Measurements from ENCODE around the gene KRTAP5-6. TPM values are rescaled to one million over a fixed set of nuclear protein-coding genes. Genes with fewer than 3 reads are reported as not detected.

KRTAP5-6 gene
- total and polyA plus RNA-seq, 2 donors (not counting 1 experiment from before 2014, with no cell fraction given): not detected

GRCh38 chr11:1652442-1652770 lies 44.6 kb upstream of the KRTAP5-6 start:
- Histone ChIP-seq H3K4me1 (ENCODE audit: control insufficient read depth in 2 of 2, insufficient read depth in 2 of 2, low read length in 2 of 2) (peaks cover 0 to 6% of the 10 kb centered on the region in 2 donors), H3K9me3 (ENCODE audit: control extremely low read depth in 1 of 3, control insufficient read depth in 2 of 3, insufficient read depth in 1 of 3, low read length in 2 of 3) (no peaks in the 10 kb centered on the region), H2AFZ (ENCODE audit: insufficient read depth, low read depth, low read length, poor library complexity, severe bottlenecking) (no peak overlapping the region), H4K20me1 (ENCODE audit: control insufficient read depth, insufficient read depth, low read length, poor library complexity, severe bottlenecking) (no peaks in the 10 kb centered on the region), H3K27ac (ENCODE audit: low read length in 2 of 2) (no peak overlapping the region), H3K4me2 (replicated peaks; ENCODE audit: low read depth, low read length, poor library complexity, severe bottlenecking) (no peak overlapping the region), H3K36me3 (replicated peaks in 1 of 2; ENCODE audit: control extremely low read depth in 1 of 2, control insufficient read depth in 1 of 2, extremely low read depth in 1 of 2, insufficient read depth in 2 of 2, low read length in 1 of 2) (no peaks in the 10 kb centered on the region), H3K4me3 (ENCODE audit: control extremely low read depth in 1 of 5, extremely low read depth in 1 of 5, insufficient read depth in 1 of 5, low read depth in 2 of 5, low read length in 4 of 5) (no peak overlapping the region), H3K27me3 (replicated peaks in 1 of 4; ENCODE audit: control extremely low read depth in 1 of 4, control insufficient read depth in 3 of 4, insufficient read depth in 4 of 4, low read length in 3 of 4) (peaks cover 0 to 22% (median 4%) of the 10 kb centered on the region in 4 experiments), H3K79me2 (ENCODE audit: control insufficient read depth, insufficient read depth, low read length) (no peaks in the 10 kb centered on the region), H3K9ac (ENCODE audit: low read length) (no peak overlapping the region)
- H3K9me3 Mint-ChIP-seq (ENCODE audit: insufficient read depth): no peaks in the 10 kb centered on the region
- DNase-seq (no peak), ATAC-seq (ENCODE audit: low read depth) (no peak)
- TF ChIP-seq EZH2 (IDR thresholded peaks at IDR 0.05; ENCODE audit: borderline replicate concordance, insufficient read depth, low read depth, low read length, poor library complexity, severe bottlenecking) (no peak), CTCF (IDR thresholded peaks at IDR 0.05) (no peak)
- no peaks in the 10 kb centered on the region for H3K4me1 Mint-ChIP-seq
- no peak overlapping the region for H3K27ac Mint-ChIP-seq
- H3K27me3 Mint-ChIP-seq: peaks cover 35% of the 10 kb centered on the region
- 59% methylated on average over 20 of the region's 20 CpGs for WGBS (ENCODE audit: insufficient coverage)
- intact Hi-C loops (cut with micrococcal nuclease): loop anchor here (1.0 to 5.0 kb wide), 2 partner anchors 40 to 499 kb away; no protein-coding TSS in a partner anchor
- ChIA-PET POLR2A (interaction anchor here (0.5 kb wide), 1 partner anchor 125 kb away, joined by 3 read pairs; no protein-coding TSS in a partner anchor), CTCF (interaction anchor here (0.8 to 4.5 kb wide), 37 partner anchors 9 to 878 kb away, joined by 3 to 135 read pairs (median 5); partner anchors contain the start of genes H19, KRTAP5-6 and SYT8)
- H3K4me3 Mint-ChIP-seq: no peak overlapping the region

- H3K27ac ChIP-seq (ENCODE audit: low read length in 2 of 2): no peak overlapping the region
- Mint-ChIP-seq H3K9me3 (ENCODE audit: insufficient read depth) (no peaks in the 10 kb centered on the region), H3K27ac (no peak overlapping the region), H3K4me1 (no peaks in the 10 kb centered on the region), H3K27me3 (peaks cover 39% of the 10 kb centered on the region), H3K4me3 (no peak overlapping the region)
- no peak overlapping the region for H3K9ac ChIP-seq (ENCODE audit: low read length)
- WGBS (ENCODE audit: insufficient coverage): 39% methylated on average over 34 of the region's 34 CpGs
- no peaks in the 10 kb centered on the region for H4K20me1 ChIP-seq (ENCODE audit: control insufficient read depth, insufficient read depth, low read length, poor library complexity, severe bottlenecking)
- H3K4me1 ChIP-seq (ENCODE audit: control insufficient read depth in 2 of 2, insufficient read depth in 2 of 2, low read length in 2 of 2): peaks cover 0 to 6% of the 10 kb centered on the region in 2 donors
- ATAC-seq (ENCODE audit: low read depth): peak; percentile 91
- peak overlapping the region; percentile 39 for H3K4me2 ChIP-seq (replicated peaks; ENCODE audit: low read depth, low read length, poor library complexity, severe bottlenecking)
- ChIA-PET CTCF (interaction anchor here (0.8 to 4.5 kb wide), 38 partner anchors 9 to 878 kb away, joined by 3 to 135 read pairs (median 5); partner anchors contain the start of genes H19, KRTAP5-6 and SYT8), POLR2A (interaction anchor here (0.5 kb wide), 1 partner anchor 125 kb away, joined by 3 read pairs; no protein-coding TSS in a partner anchor)
- H3K79me2 ChIP-seq (ENCODE audit: control insufficient read depth, insufficient read depth, low read length): no peaks in the 10 kb centered on the region
- peaks cover 0 to 22% (median 4%) of the 10 kb centered on the region in 4 experiments for H3K27me3 ChIP-seq (replicated peaks in 1 of 4; ENCODE audit: control extremely low read depth in 1 of 4, control insufficient read depth in 3 of 4, insufficient read depth in 4 of 4, low read length in 3 of 4)
- no peak overlapping the region for H2AFZ ChIP-seq (ENCODE audit: insufficient read depth, low read depth, low read length, poor library complexity, severe bottlenecking)
- peak; percentile 97 for TF ChIP-seq CTCF (IDR thresholded peaks at IDR 0.05)
- no peak for TF ChIP-seq EZH2 (IDR thresholded peaks at IDR 0.05; ENCODE audit: borderline replicate concordance, insufficient read depth, low read depth, low read length, poor library complexity, severe bottlenecking)
- H3K9me3 ChIP-seq (ENCODE audit: control extremely low read depth in 1 of 3, control insufficient read depth in 2 of 3, insufficient read depth in 1 of 3, low read length in 2 of 3): no peaks in the 10 kb centered on the region
- intact Hi-C loops (cut with micrococcal nuclease): loop anchor here (1.0 to 5.0 kb wide), 2 partner anchors 39 to 498 kb away; no protein-coding TSS in a partner anchor
- H3K4me3 ChIP-seq (ENCODE audit: control extremely low read depth in 1 of 5, extremely low read depth in 1 of 5, insufficient read depth in 1 of 5, low read depth in 2 of 5, low read length in 4 of 5): no peak overlapping the region
- H3K36me3 ChIP-seq (replicated peaks in 1 of 2; ENCODE audit: control extremely low read depth in 1 of 2, control insufficient read depth in 1 of 2, extremely low read depth in 1 of 2, insufficient read depth in 2 of 2, low read length in 1 of 2): no peaks in the 10 kb centered on the region
- DNase-seq: peak; percentile 78
Observed at GRCh38 chr11:1652771-1653540, 44.0 kb upstream of the KRTAP5-6 start.

Data from B cell (primary cell).